ENCODE data around the gene FIBP. TPM values are rescaled to one million over a fixed set of nuclear protein-coding genes. Genes with fewer than 3 reads are reported as not detected.

Gene FIBP
- total and polyA plus RNA-seq, 10 of the 15 experiments (the other 5 are each of a cell fraction or from before 2014, with no cell fraction given), result 65.1 to 182 (median 94.6) TPM

GRCh38 chr11:65919141-65919572 lies 30.9 kb upstream of the FIBP start, which contains the start of gene DRAP1 (continued):
- TF ChIP-seq, protein P1, sequence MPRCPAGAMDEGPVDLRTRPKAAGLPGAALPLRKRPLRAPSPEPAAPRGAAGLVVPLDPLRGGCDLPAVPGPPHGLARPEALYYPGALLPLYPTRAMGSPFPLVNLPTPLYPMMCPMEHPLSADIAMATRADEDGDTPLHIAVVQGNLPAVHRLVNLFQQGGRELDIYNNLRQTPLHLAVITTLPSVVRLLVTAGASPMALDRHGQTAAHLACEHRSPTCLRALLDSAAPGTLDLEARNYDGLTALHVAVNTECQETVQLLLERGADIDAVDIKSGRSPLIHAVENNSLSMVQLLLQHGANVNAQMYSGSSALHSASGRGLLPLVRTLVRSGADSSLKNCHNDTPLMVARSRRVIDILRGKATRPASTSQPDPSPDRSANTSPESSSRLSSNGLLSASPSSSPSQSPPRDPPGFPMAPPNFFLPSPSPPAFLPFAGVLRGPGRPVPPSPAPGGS (IDR thresholded peaks at IDR 0.05; ENCODE audit: borderline replicate concordance, insufficient read depth, low read depth, low read length, poor library complexity, severe bottlenecking), result peak; percentile 86
- TF ChIP-seq STAT1 (conservative IDR thresholded peaks at IDR 0.05) (peak; percentile 88; the same call in 1 of the 2 replicates), NR2F1 (conservative IDR thresholded peaks at IDR 0.05) (peak; percentile 70), POU2F2 (IDR thresholded peaks at IDR 0.05; ENCODE audit: borderline replicate concordance, low read depth, low read length) (peak; percentile 80), SUPT20H (IDR thresholded peaks at IDR 0.05; ENCODE audit: borderline replicate concordance, control insufficient read depth, low read depth, low read length) (no peak), SIN3A (IDR thresholded peaks at IDR 0.05; ENCODE audit: low read depth, low read length) (peak; percentile 87; the same call in 1 of the 2 replicates), NFIC (IDR thresholded peaks at IDR 0.05; ENCODE audit: low read depth, low read length) (no peak), TAF1 (IDR thresholded peaks at IDR 0.05; ENCODE audit: borderline replicate concordance, low read depth, low read length) (0 out of 2 replicates have a peak, but pooled peaks have one; percentile 20), SMARCA5 (IDR thresholded peaks at IDR 0.05) (peak; percentile 81), NFYB (IDR thresholded peaks at IDR 0.05; ENCODE audit: insufficient read depth, low read depth, low read length) (no peak), IRF3 (IDR thresholded peaks at IDR 0.05) (no peak), ASH2L (IDR thresholded peaks at IDR 0.05; ENCODE audit: borderline replicate concordance, low read depth) (peak; percentile 70; the same call in 1 of the 2 replicates), MTA3 (IDR thresholded peaks at IDR 0.05; ENCODE audit: borderline replicate concordance, low read length) (no peak), RFX5 (IDR thresholded peaks at IDR 0.05; ENCODE audit: low read depth, low read length) (peak; percentile 49; the same call in 1 of the 2 replicates), ZNF592 (IDR thresholded peaks at IDR 0.05) (peak; percentile 92)
- TF ChIP-seq, protein P2, sequence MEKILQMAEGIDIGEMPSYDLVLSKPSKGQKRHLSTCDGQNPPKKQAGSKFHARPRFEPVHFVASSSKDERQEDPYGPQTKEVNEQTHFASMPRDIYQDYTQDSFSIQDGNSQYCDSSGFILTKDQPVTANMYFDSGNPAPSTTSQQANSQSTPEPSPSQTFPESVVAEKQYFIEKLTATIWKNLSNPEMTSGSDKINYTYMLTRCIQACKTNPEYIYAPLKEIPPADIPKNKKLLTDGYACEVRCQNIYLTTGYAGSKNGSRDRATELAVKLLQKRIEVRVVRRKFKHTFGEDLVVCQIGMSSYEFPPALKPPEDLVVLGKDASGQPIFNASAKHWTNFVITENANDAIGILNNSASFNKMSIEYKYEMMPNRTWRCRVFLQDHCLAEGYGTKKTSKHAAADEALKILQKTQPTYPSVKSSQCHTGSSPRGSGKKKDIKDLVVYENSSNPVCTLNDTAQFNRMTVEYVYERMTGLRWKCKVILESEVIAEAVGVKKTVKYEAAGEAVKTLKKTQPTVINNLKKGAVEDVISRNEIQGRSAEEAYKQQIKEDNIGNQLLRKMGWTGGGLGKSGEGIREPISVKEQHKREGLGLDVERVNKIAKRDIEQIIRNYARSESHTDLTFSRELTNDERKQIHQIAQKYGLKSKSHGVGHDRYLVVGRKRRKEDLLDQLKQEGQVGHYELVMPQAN (conservative IDR thresholded peaks at IDR 0.05), result peak; percentile 90
- TF ChIP-seq, protein P3, sequence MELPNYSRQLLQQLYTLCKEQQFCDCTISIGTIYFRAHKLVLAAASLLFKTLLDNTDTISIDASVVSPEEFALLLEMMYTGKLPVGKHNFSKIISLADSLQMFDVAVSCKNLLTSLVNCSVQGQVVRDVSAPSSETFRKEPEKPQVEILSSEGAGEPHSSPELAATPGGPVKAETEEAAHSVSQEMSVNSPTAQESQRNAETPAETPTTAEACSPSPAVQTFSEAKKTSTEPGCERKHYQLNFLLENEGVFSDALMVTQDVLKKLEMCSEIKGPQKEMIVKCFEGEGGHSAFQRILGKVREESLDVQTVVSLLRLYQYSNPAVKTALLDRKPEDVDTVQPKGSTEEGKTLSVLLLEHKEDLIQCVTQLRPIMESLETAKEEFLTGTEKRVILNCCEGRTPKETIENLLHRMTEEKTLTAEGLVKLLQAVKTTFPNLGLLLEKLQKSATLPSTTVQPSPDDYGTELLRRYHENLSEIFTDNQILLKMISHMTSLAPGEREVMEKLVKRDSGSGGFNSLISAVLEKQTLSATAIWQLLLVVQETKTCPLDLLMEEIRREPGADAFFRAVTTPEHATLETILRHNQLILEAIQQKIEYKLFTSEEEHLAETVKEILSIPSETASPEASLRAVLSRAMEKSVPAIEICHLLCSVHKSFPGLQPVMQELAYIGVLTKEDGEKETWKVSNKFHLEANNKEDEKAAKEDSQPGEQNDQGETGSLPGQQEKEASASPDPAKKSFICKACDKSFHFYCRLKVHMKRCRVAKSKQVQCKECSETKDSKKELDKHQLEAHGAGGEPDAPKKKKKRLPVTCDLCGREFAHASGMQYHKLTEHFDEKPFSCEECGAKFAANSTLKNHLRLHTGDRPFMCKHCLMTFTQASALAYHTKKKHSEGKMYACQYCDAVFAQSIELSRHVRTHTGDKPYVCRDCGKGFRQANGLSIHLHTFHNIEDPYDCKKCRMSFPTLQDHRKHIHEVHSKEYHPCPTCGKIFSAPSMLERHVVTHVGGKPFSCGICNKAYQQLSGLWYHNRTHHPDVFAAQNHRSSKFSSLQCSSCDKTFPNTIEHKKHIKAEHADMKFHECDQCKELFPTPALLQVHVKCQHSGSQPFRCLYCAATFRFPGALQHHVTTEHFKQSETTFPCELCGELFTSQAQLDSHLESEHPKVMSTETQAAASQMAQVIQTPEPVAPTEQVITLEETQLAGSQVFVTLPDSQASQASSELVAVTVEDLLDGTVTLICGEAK (IDR thresholded peaks at IDR 0.05; ENCODE audit: borderline replicate concordance), result no peak

Measured in GM12878 (cell line).